OCI-M2 (cell line): ENCODE results near the gene FGFRL1.

Experiments used
- DNase-seq: peaks from one replicate; lab custom pipeline; 2025; ENCODE audit not compliant: unreplicated experiment; lab: John Stamatoyannopoulos, UW

FGFRL1 gene

GRCh38 chr4:1011022-1011665 is at the start of gene FGFRL1:
Gene FGFRL1 (plus strand): TSS chr4:1011626. CDS start chr4:1012486, 860 bp downstream.
- no peak for DNase-seq

GRCh38 chr4:962231-963208 is 48.9 kb upstream of the FGFRL1 start:
- DNase-seq, result no peak

- DNase-seq, result no peak
These were observed 47.9 kb upstream of the FGFRL1 start for GRCh38 chr4:963276-964225.

- DNase-seq, result no peak
These were observed 46.9 kb upstream of the FGFRL1 start for GRCh38 chr4:964346-965025.

- DNase-seq, result no peak
These were observed 46.2 kb upstream of the FGFRL1 start for GRCh38 chr4:965048-965765.

- no peak for DNase-seq
These were observed 45.7 kb upstream of the FGFRL1 start for GRCh38 chr4:965766-966134.

- no peak for DNase-seq
These were observed 44.9 kb upstream of the FGFRL1 start for GRCh38 chr4:966266-967112.

- DNase-seq, result no peak
These were observed 44.0 kb upstream of the FGFRL1 start for GRCh38 chr4:967113-968104.

GRCh38 chr4:968221-968620 is 43.2 kb upstream of the FGFRL1 start:
- DNase-seq, result no peak

- DNase-seq, result no peak
These were observed 42.6 kb upstream of the FGFRL1 start for GRCh38 chr4:968621-969394.

- no peak for DNase-seq
These were observed 41.2 kb upstream of the FGFRL1 start for GRCh38 chr4:970046-970745.

GRCh38 chr4:970854-971520 is 40.4 kb upstream of the FGFRL1 start:
- no peak for DNase-seq

- no peak for DNase-seq
These were observed 39.5 kb upstream of the FGFRL1 start for GRCh38 chr4:971666-972500.

GRCh38 chr4:972651-973424 is 38.6 kb upstream of the FGFRL1 start:
- DNase-seq, result no peak
